HCT116 (cell line): ENCODE results near the gene ZNF507.
"Not testable (repeated sequence)": the region's sequence is repeated elsewhere in the genome, so short reads cannot be mapped to it uniquely, and the experiment has no call there.

ENCODE experiments used
- CEBPB ChIP-seq: IDR thresholded peaks from 2 replicates; pipeline ENCODE4 v1.6.1; 2012; ENCODE audit warnings: low read depth
- EGR1 ChIP-seq: IDR thresholded peaks from 2 replicates; pipeline ENCODE4 v1.6.1; 2012; ENCODE audit warnings: low read depth
- EZH2 ChIP-seq: fragments of 200-600 bp; sonication (generic); IDR thresholded peaks from 2 replicates; pipeline ENCODE4 v1.6.1; 2017; ENCODE audit warnings: antibody characterized with exemption, mixed run types
- EZH2phosphoT487 ChIP-seq: fragments of 200-600 bp; IDR thresholded peaks from 2 replicates; pipeline ENCODE4 v1.6.1; 2018; ENCODE audit warnings: antibody characterized with exemption, borderline replicate concordance
- JUND ChIP-seq: IDR thresholded peaks from 2 replicates; pipeline ENCODE4 v1.6.1; 2012
- POLR2A ChIP-seq: IDR thresholded peaks from 2 replicates; pipeline ENCODE4 v1.7.0; 2011; ENCODE audit warnings: borderline replicate concordance; ENCODE audit not compliant: insufficient read depth, insufficient read length; ENCODE audit errors: extremely low read depth
- POLR2AphosphoS5 ChIP-seq: IDR thresholded peaks from 2 replicates; pipeline ENCODE4 v1.6.1; 2011; ENCODE audit warnings: mild to moderate bottlenecking, low read depth, low read length, moderate library complexity
- RAD21 ChIP-seq: IDR thresholded peaks from 2 replicates; pipeline ENCODE4 v1.6.1; 2012; ENCODE audit warnings: low read depth, mild to moderate bottlenecking
- SIN3A ChIP-seq: IDR thresholded peaks from 2 replicates; pipeline ENCODE4 v1.6.1; 2012; ENCODE audit warnings: low read depth
- ZNF274 ChIP-seq: fragments of 200-500 bp; sonication (Bioruptor generic); IDR thresholded peaks from 2 replicates; pipeline ENCODE4 v1.6.1; 2014; ENCODE audit warnings: mild to moderate bottlenecking, low read depth, low read length, inconsistent platforms
- TF ChIP-seq, protein P1 (sequence below), 3 experiments: fragments of 200-600 bp in 1 of 3; sonication (generic) in 1 of 3; IDR thresholded peaks in 2 of 3; conservative IDR thresholded peaks in 1 of 3; 2 replicates each; pipeline ENCODE4 v1.5.1; 2012 to 2017; ENCODE audit warnings: low read depth in 2 of 3, low read length in 2 of 3, antibody characterized with exemption in 1 of 3, borderline replicate concordance in 1 of 3, control low read depth in 1 of 3, mild to moderate bottlenecking in 1 of 3, mixed read lengths in 1 of 3, mixed run types in 1 of 3, moderate library complexity in 1 of 3; ENCODE audit not compliant: insufficient read depth in 1 of 3
- TF ChIP-seq, protein P2 (sequence below): IDR thresholded peaks from 2 replicates; pipeline ENCODE4 v1.6.1; 2012; ENCODE audit warnings: low read depth
- TF ChIP-seq, protein P3 (sequence below): IDR thresholded peaks from 2 replicates; pipeline ENCODE4 v1.6.1; 2012

DNA sequence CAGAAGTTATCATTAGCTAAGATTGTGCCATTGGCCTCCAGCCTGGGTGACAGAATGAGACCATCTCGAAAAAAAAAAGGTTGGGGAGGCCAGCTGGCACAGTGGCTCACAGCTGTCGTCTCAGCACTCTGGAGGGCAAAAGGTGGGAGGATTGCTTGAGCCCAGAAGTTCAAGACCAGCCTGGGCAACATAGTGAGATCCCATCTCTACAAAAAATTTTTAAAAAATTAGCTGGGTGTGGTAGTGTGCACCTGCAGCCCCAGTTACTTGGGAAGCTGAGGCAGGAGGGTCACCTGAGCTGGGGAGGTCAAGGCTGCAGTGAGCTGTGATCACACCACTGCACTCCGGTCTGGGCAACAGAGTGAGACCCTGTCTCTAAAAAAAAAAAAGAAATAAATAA is 78.5 kb downstream of the ZNF507 start:
- not testable (repeated sequence) for TF ChIP-seq POLR2A, EZH2, JUND, EGR1, CEBPB, EZH2phosphoT487, POLR2AphosphoS5, SIN3A, ZNF274, RAD21
- TF ChIP-seq, protein P1, sequence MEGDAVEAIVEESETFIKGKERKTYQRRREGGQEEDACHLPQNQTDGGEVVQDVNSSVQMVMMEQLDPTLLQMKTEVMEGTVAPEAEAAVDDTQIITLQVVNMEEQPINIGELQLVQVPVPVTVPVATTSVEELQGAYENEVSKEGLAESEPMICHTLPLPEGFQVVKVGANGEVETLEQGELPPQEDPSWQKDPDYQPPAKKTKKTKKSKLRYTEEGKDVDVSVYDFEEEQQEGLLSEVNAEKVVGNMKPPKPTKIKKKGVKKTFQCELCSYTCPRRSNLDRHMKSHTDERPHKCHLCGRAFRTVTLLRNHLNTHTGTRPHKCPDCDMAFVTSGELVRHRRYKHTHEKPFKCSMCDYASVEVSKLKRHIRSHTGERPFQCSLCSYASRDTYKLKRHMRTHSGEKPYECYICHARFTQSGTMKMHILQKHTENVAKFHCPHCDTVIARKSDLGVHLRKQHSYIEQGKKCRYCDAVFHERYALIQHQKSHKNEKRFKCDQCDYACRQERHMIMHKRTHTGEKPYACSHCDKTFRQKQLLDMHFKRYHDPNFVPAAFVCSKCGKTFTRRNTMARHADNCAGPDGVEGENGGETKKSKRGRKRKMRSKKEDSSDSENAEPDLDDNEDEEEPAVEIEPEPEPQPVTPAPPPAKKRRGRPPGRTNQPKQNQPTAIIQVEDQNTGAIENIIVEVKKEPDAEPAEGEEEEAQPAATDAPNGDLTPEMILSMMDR (IDR thresholded peaks at IDR 0.05 in 2 of 3, conservative IDR thresholded peaks at IDR 0.05 in 1 of 3; ENCODE audit: borderline replicate concordance in 1 of 3, insufficient read depth in 1 of 3, low read depth in 2 of 3, low read length in 2 of 3): not testable (repeated sequence)
- TF ChIP-seq, protein P2, sequence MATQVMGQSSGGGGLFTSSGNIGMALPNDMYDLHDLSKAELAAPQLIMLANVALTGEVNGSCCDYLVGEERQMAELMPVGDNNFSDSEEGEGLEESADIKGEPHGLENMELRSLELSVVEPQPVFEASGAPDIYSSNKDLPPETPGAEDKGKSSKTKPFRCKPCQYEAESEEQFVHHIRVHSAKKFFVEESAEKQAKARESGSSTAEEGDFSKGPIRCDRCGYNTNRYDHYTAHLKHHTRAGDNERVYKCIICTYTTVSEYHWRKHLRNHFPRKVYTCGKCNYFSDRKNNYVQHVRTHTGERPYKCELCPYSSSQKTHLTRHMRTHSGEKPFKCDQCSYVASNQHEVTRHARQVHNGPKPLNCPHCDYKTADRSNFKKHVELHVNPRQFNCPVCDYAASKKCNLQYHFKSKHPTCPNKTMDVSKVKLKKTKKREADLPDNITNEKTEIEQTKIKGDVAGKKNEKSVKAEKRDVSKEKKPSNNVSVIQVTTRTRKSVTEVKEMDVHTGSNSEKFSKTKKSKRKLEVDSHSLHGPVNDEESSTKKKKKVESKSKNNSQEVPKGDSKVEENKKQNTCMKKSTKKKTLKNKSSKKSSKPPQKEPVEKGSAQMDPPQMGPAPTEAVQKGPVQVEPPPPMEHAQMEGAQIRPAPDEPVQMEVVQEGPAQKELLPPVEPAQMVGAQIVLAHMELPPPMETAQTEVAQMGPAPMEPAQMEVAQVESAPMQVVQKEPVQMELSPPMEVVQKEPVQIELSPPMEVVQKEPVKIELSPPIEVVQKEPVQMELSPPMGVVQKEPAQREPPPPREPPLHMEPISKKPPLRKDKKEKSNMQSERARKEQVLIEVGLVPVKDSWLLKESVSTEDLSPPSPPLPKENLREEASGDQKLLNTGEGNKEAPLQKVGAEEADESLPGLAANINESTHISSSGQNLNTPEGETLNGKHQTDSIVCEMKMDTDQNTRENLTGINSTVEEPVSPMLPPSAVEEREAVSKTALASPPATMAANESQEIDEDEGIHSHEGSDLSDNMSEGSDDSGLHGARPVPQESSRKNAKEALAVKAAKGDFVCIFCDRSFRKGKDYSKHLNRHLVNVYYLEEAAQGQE: not testable (repeated sequence)
- TF ChIP-seq, protein P3, sequence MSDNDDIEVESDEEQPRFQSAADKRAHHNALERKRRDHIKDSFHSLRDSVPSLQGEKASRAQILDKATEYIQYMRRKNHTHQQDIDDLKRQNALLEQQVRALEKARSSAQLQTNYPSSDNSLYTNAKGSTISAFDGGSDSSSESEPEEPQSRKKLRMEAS: not testable (repeated sequence)
